GM19467 (cell line): ENCODE data around the gene TBC1D30.
"Not testable (repeated sequence)": the region's sequence is repeated elsewhere in the genome, so short reads cannot be mapped to it uniquely, and the experiment has no call there.

ENCODE experiments used
- ATAC-seq: cut with Tn5 transposase; IDR thresholded peaks from one replicate; pipeline ENCODE4 v1.9.1; 2021; ENCODE audit warnings: mild to moderate bottlenecking, moderate library complexity; ENCODE audit not compliant: unreplicated experiment

TBC1D30 gene

GRCh38 chr12:64848409-64848808 is 24.0 kb downstream of the TBC1D30 start:
- ATAC-seq = not testable (repeated sequence)

- ATAC-seq = no peak
Measured at GRCh38 chr12:64858882-64859605, 34.6 kb downstream of the TBC1D30 start.

GRCh38 chr12:64860446-64860998 is 36.1 kb downstream of the TBC1D30 start:
- ATAC-seq = no peak

GRCh38 chr12:64864319-64864718 is 39.9 kb downstream of the TBC1D30 start:
- ATAC-seq = no peak

- no peak for ATAC-seq
Measured at GRCh38 chr12:64875186-64875585, 50.7 kb downstream of the TBC1D30 start.

- ATAC-seq = no peak
Measured at GRCh38 chr12:64876388-64877071, 52.1 kb downstream of the TBC1D30 start.

- no peak for ATAC-seq
Measured at GRCh38 chr12:64877363-64878004, 53.0 kb downstream of the TBC1D30 start.

GRCh38 chr12:64882687-64883086 is 58.2 kb downstream of the TBC1D30 start:
- no peak for ATAC-seq

GRCh38 chr12:64883264-64884163 is 59.1 kb downstream of the TBC1D30 start:
- no peak for ATAC-seq

GRCh38 chr12:64884164-64884542 is 59.7 kb downstream of the TBC1D30 start:
- ATAC-seq = no peak

- no peak for ATAC-seq
Measured at GRCh38 chr12:64884728-64885127, 60.3 kb downstream of the TBC1D30 start.

GRCh38 chr12:64889434-64890216 is 65.2 kb downstream of the TBC1D30 start:
- ATAC-seq = no peak

GRCh38 chr12:64890873-64891468 is 66.5 kb downstream of the TBC1D30 start:
- ATAC-seq = no peak

- no peak for ATAC-seq
Measured at GRCh38 chr12:64891629-64892028, 67.2 kb downstream of the TBC1D30 start.

GRCh38 chr12:64892561-64892960 is 68.1 kb downstream of the TBC1D30 start:
- no peak for ATAC-seq

GRCh38 chr12:64893961-64894360 is 69.5 kb downstream of the TBC1D30 start:
- no peak for ATAC-seq

GRCh38 chr12:64894827-64895475 is 70.5 kb downstream of the TBC1D30 start:
- no peak for ATAC-seq

GRCh38 chr12:64895526-64895925 is 71.1 kb downstream of the TBC1D30 start:
- no peak for ATAC-seq

GRCh38 chr12:64900540-64900939 is 76.1 kb downstream of the TBC1D30 start:
- ATAC-seq = no peak
